IMR-90 (cell line): ENCODE data around the gene EMC8. TPM values are rescaled to one million over a fixed set of nuclear protein-coding genes. Genes with fewer than 3 reads are reported as not detected.

Experiments
- ATAC-seq: fragments of 200-7000 bp; cut with Tn5 transposase; 2 replicates; pipeline ENCODE4 v1.9.1; 2020; ENCODE audit warnings: low read depth, mild to moderate bottlenecking, moderate library complexity
- BruUV-seq: library from RNA; stranded (reverse); fragments of 400-500 nt; replicated peaks from 2 replicates; lab custom pipeline; 2021; lab: Mats Ljungman, UMichigan
- CTCF ChIA-PET: fragments of 300-600 bp; formaldehyde crosslinking; extraction: SDS; loops from one replicate; lab custom pipeline; 2021; ENCODE audit warnings: antibody characterized with exemption; lab: Yijun Ruan, JAX
- POLR2A ChIA-PET: fragments of 300-600 bp; sonication (Branson Sonifier 250); formaldehyde crosslinking; loops from one replicate; lab custom pipeline; 2022; ENCODE audit warnings: antibody characterized with exemption; ENCODE audit not compliant: unreplicated experiment; lab: Charles Lee
- DNase-seq: peaks from one replicate; pipeline ENCODE4 v3.0.0; 2013
- H2AFZ ChIP-seq: replicated peaks from 2 replicates; pipeline ENCODE3; 2013; ENCODE audit warnings: low read length, mild to moderate bottlenecking; ENCODE audit not compliant: poor library complexity
- H2AK5ac ChIP-seq: 2 replicates; pipeline ENCODE4 v1.6.1; 2013; ENCODE audit warnings: low read depth, low read length, inconsistent platforms
- H2AK9ac ChIP-seq: replicated peaks from 2 replicates; pipeline ENCODE3; 2013; ENCODE audit warnings: mild to moderate bottlenecking, low read depth, low read length, moderate library complexity; ENCODE audit not compliant: poor library complexity
- H2BK120ac ChIP-seq: 2 replicates; pipeline ENCODE4 v1.6.1; 2013; ENCODE audit warnings: low read depth, low read length, inconsistent platforms
- H2BK15ac ChIP-seq: 3 replicates; pipeline ENCODE4 v1.6.1; 2013; ENCODE audit warnings: low read depth, low read length, inconsistent platforms
- H2BK20ac ChIP-seq: 2 replicates; pipeline ENCODE4 v1.6.1; 2013; ENCODE audit warnings: low read depth, mild to moderate bottlenecking, inconsistent platforms, low read length, moderate library complexity
- H2BK5ac ChIP-seq: 2 replicates; pipeline ENCODE4 v1.6.1; 2013; ENCODE audit warnings: mild to moderate bottlenecking, low read depth, low read length, inconsistent platforms; ENCODE audit not compliant: poor library complexity, severe bottlenecking
- H3K14ac ChIP-seq: replicated peaks from 2 replicates; pipeline ENCODE4 v1.6.1; 2013; ENCODE audit warnings: low read depth, low read length, inconsistent platforms
- H3K18ac ChIP-seq: 2 replicates; pipeline ENCODE4 v1.6.1; 2013; ENCODE audit warnings: low read depth, low read length, control low read depth
- H3K23ac ChIP-seq: 2 replicates; pipeline ENCODE4 v1.6.1; 2013; ENCODE audit warnings: low read depth, low read length, inconsistent platforms
- H3K27ac ChIP-seq: 2 replicates; pipeline ENCODE4 v1.5.1; 2013; ENCODE audit warnings: mild to moderate bottlenecking, control low read depth, low read length; ENCODE audit not compliant: insufficient read depth
- H3K27me3 ChIP-seq: 2 replicates; pipeline ENCODE4 v1.6.1; 2013; ENCODE audit warnings: low read length; ENCODE audit not compliant: control insufficient read depth, insufficient read depth
- H3K36me3 ChIP-seq: 2 replicates; pipeline ENCODE4 v1.6.1; 2013; ENCODE audit warnings: low read length, mixed read lengths; ENCODE audit not compliant: control insufficient read depth, insufficient read depth
- H3K4ac ChIP-seq: 2 replicates; pipeline ENCODE4 v1.6.1; 2013; ENCODE audit warnings: low read depth, low read length, inconsistent platforms
- H3K4me1 ChIP-seq: 2 replicates; pipeline ENCODE4 v1.6.1; 2013; ENCODE audit warnings: low read length, mixed read lengths; ENCODE audit not compliant: control insufficient read depth, insufficient read depth
- H3K4me2 ChIP-seq: 2 replicates; pipeline ENCODE4 v1.6.1; 2013; ENCODE audit warnings: low read depth, mild to moderate bottlenecking, control low read depth, low read length, moderate library complexity
- H3K4me3 ChIP-seq: 2 replicates; pipeline ENCODE4 v1.5.1; 2013; ENCODE audit warnings: low read depth, mild to moderate bottlenecking, control low read depth, low read length, moderate library complexity; ENCODE audit not compliant: insufficient read depth
- H3K56ac ChIP-seq: 2 replicates; pipeline ENCODE4 v1.6.1; 2013; ENCODE audit warnings: low read length, inconsistent platforms; ENCODE audit not compliant: insufficient read depth; ENCODE audit errors: extremely low read depth
- H3K79me1 ChIP-seq, 2 experiments: 2 replicates each; pipeline ENCODE4 v1.6.1; 2013; ENCODE audit warnings: low read length in 2 of 2, inconsistent platforms in 1 of 2, low read depth in 1 of 2
- H3K9ac ChIP-seq: 2 replicates; pipeline ENCODE4 v1.6.1; 2013; ENCODE audit warnings: low read depth, low read length, control low read depth
- H3K9me1 ChIP-seq: 2 replicates; pipeline ENCODE4 v1.6.1; 2013; ENCODE audit warnings: low read length, inconsistent platforms; ENCODE audit not compliant: insufficient read depth
- H3K9me3 ChIP-seq: 2 replicates; pipeline ENCODE4 v1.6.1; 2013; ENCODE audit warnings: low read length; ENCODE audit not compliant: control insufficient read depth, insufficient read depth
- H4K20me1 ChIP-seq: 2 replicates; pipeline ENCODE4 v1.6.1; 2013; ENCODE audit warnings: low read length, inconsistent platforms; ENCODE audit not compliant: insufficient read depth
- H4K5ac ChIP-seq: 2 replicates; pipeline ENCODE4 v1.6.1; 2013; ENCODE audit warnings: mild to moderate bottlenecking, low read depth, low read length, control low read depth
- H4K8ac ChIP-seq, 2 experiments: 2 replicates each; pipeline ENCODE4 v1.6.1; 2013; ENCODE audit warnings: low read depth in 2 of 2, low read length in 2 of 2, control low read depth in 1 of 2, inconsistent platforms in 1 of 2
- H4K91ac ChIP-seq: 2 replicates; pipeline ENCODE4 v1.6.1; 2013; ENCODE audit warnings: low read depth, low read length, inconsistent platforms; ENCODE audit not compliant: insufficient read depth
- CEBPB ChIP-seq: IDR thresholded peaks from 2 replicates; pipeline ENCODE4 v1.6.1; 2012; ENCODE audit warnings: low read depth, low read length, improper control_type of control experiment
- WGBS, 2 experiments: methylation state at CpG; one replicate each; pipeline versions ENCODE4 v1.1.5 to v1.1.7; 2013; ENCODE audit warnings: missing lambda C conversion rate in 2 of 2; ENCODE audit not compliant: insufficient read length in 1 of 2; ENCODE audit errors: extremely low coverage in 2 of 2; 5-methylcytosine and 5-hydroxymethylcytosine counted together
- dilution Hi-C: fragments of 300-500 bp; cut with HindIII; formaldehyde crosslinking; loops from one replicate; pipeline ENCODE4 v1.14.3; 2018; ENCODE audit warnings: low sequenced_read_pairs; ENCODE audit not compliant: unreplicated experiment
- in situ Hi-C: fragments of 300-500 bp; cut with MboI; formaldehyde crosslinking; loops from 3 replicates; pipeline ENCODE4 v1.14.3; 2019; ENCODE audit warnings: low sequenced_read_pairs, inconsistent platforms, mixed read lengths
- intact Hi-C: fragments of 100-400 bp; cut with micrococcal nuclease; formaldehyde crosslinking; loops from 2 replicates; pipeline ENCODE4 v1.10.0; 2022
- polyA plus RNA-seq, 3 experiments: library from polyadenylated mRNA; depleted of rRNA; stranded (reverse); fragments of >200 nt; gene quantifications; 2 replicates each; pipeline ENCODE4 v1.2.3, GENCODE V29; 2012; ENCODE audit warnings: low replicate concordance in 1 of 3
- total RNA-seq: library from RNA; depleted of rRNA; stranded (reverse); fragments of >200 nt; gene quantifications from 2 replicates; pipeline ENCODE4 v1.2.3, GENCODE V29; 2012
- TF ChIP-seq, protein P1 (sequence below): fragments of 150-350 bp; IDR thresholded peaks from 2 replicates; pipeline ENCODE4 v1.6.1; 2016; ENCODE audit warnings: low read depth, mild to moderate bottlenecking, low read length, moderate library complexity, borderline replicate concordance

EMC8 gene
- total and polyA plus RNA-seq, 2 of the 4 experiments (the other 2 are of a cell fraction): 23.7 to 48.9 TPM

- intact Hi-C loops (loop anchor here (5.0 kb wide), 1 partner anchor 45 kb away; the partner anchor contains the start of genes COX4I1 and EMC8), dilution Hi-C loops (no loop called here), in situ Hi-C loops (no loop called here)
- Histone ChIP-seq H3K27me3 (no peaks in the 10 kb centered on the region), H3K4me1 (peaks cover 28% of the 10 kb centered on the region), H3K79me1 (peaks cover 11 to 26% of the 10 kb centered on the region in 2 experiments), H2BK15ac (peak overlapping the region; percentile 58; the same call in 1 of the 3 replicates), H3K23ac (peak overlapping the region; percentile 67), H4K91ac (peak overlapping the region; percentile 43; the same call in 1 of the 2 replicates), H3K36me3 (no peaks in the 10 kb centered on the region), H3K27ac (no peak overlapping the region; the same call in 1 of the 2 replicates), H3K4me3 (no peak overlapping the region), H4K8ac (peak overlapping the region; percentile 50 to 62; a peak in 2 of 4 replicates), H3K18ac (no peak overlapping the region), H3K9me1 (peaks cover 3% of the 10 kb centered on the region), H3K9me3 (no peaks in the 10 kb centered on the region), H3K14ac (no peak overlapping the region), H3K56ac (no peak overlapping the region), H2AFZ (peak overlapping the region; percentile 86), H3K4me2 (no peak overlapping the region; the same call in 1 of the 2 replicates), H3K4ac (peak overlapping the region; percentile 50; the same call in 1 of the 2 replicates), H4K5ac (no peak overlapping the region), H2AK5ac (peak overlapping the region; percentile 91), H2BK20ac (peak overlapping the region; percentile 51; the same call in 1 of the 2 replicates), H3K9ac (no peak overlapping the region), H4K20me1 (peaks cover 5% of the 10 kb centered on the region), H2AK9ac (peak overlapping the region; percentile 80), H2BK120ac (peak overlapping the region; percentile 79), H2BK5ac (peak overlapping the region; percentile 37)
- CTCF ChIA-PET: no interaction called here
- ATAC-seq: no peak
- no CpG with 5 or more reads among the region's 15 CpGs for WGBS, 2 experiments
- POLR2A ChIA-PET: no interaction called here
- 0 out of 2 replicates have a peak, but pooled peaks have one; percentile 8 for TF ChIP-seq CEBPB
- TF ChIP-seq, protein P1, sequence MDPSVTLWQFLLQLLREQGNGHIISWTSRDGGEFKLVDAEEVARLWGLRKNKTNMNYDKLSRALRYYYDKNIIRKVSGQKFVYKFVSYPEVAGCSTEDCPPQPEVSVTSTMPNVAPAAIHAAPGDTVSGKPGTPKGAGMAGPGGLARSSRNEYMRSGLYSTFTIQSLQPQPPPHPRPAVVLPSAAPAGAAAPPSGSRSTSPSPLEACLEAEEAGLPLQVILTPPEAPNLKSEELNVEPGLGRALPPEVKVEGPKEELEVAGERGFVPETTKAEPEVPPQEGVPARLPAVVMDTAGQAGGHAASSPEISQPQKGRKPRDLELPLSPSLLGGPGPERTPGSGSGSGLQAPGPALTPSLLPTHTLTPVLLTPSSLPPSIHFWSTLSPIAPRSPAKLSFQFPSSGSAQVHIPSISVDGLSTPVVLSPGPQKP: no peak
- peak; percentile 58 for DNase-seq
- BruUV-seq: no TSS peak
These were observed 47.4 kb downstream of the EMC8 start for GRCh38 chr16:85751698-85752501.
